GM06990 (cell line): ENCODE results near the gene TMEFF2.

Experiments used
- DNase-seq: peaks from one replicate; pipeline ENCODE4 v3.0.0-alpha.2; 2011; ENCODE audit not compliant: insufficient read length; ENCODE audit errors: extremely low read depth
- H3K27me3 ChIP-seq: replicated peaks from 2 replicates; pipeline ENCODE4 v1.6.0; 2011; ENCODE audit warnings: low read length; ENCODE audit not compliant: control insufficient read depth, insufficient read depth
- H3K36me3 ChIP-seq: 2 replicates; pipeline ENCODE4 v1.5.1; 2011; ENCODE audit warnings: low read length; ENCODE audit not compliant: control insufficient read depth, insufficient read depth
- H3K4me3 ChIP-seq: replicated peaks from 2 replicates; pipeline ENCODE4 v1.5.1; 2011; ENCODE audit warnings: low read depth, mild to moderate bottlenecking, control low read depth, low read length
- CTCF ChIP-seq: IDR thresholded peaks from 2 replicates; pipeline ENCODE4 v1.5.1; 2011; ENCODE audit warnings: low read length, control low read depth, mild to moderate bottlenecking, inconsistent platforms; ENCODE audit not compliant: insufficient read depth, poor library complexity, severe bottlenecking

The TMEFF2 gene

GRCh38 chr2:191977754-191978153 is 217.0 kb downstream of the TMEFF2 start:
- DNase-seq, result no peak
- Histone ChIP-seq H3K27me3 (no peaks in the 10 kb centered on the region), H3K4me3 (no peak overlapping the region), H3K36me3 (no peaks in the 10 kb centered on the region)
- no peak for TF ChIP-seq CTCF

- Histone ChIP-seq H3K4me3 (no peak overlapping the region), H3K27me3 (no peaks in the 10 kb centered on the region), H3K36me3 (no peaks in the 10 kb centered on the region)
- no peak for TF ChIP-seq CTCF
- DNase-seq, result no peak
Measured at GRCh38 chr2:191976436-191976835, 218.3 kb downstream of the TMEFF2 start.

- Histone ChIP-seq H3K27me3 (no peaks in the 10 kb centered on the region), H3K36me3 (no peaks in the 10 kb centered on the region), H3K4me3 (no peak overlapping the region)
- no peak for TF ChIP-seq CTCF
- no peak for DNase-seq
Measured at GRCh38 chr2:191974676-191975075, 220.1 kb downstream of the TMEFF2 start.

- no peak for TF ChIP-seq CTCF
- no peak for DNase-seq
- Histone ChIP-seq H3K36me3 (no peaks in the 10 kb centered on the region), H3K27me3 (no peaks in the 10 kb centered on the region), H3K4me3 (no peak overlapping the region)
Measured at GRCh38 chr2:191970867-191971266, 223.9 kb downstream of the TMEFF2 start.

- H3K4me3 ChIP-seq, result no peak overlapping the region
- H3K27me3 ChIP-seq, result no peaks in the 10 kb centered on the region
- H3K36me3 ChIP-seq, result no peaks in the 10 kb centered on the region
- TF ChIP-seq CTCF, result no peak
- DNase-seq, result no peak
Measured at GRCh38 chr2:191968120-191968519, 226.6 kb downstream of the TMEFF2 start.

- no peaks in the 10 kb centered on the region for H3K27me3 ChIP-seq
- no peak overlapping the region for H3K4me3 ChIP-seq
- TF ChIP-seq CTCF, result no peak
- no peak for DNase-seq
- H3K36me3 ChIP-seq, result no peaks in the 10 kb centered on the region
Measured at GRCh38 chr2:191965733-191966132, 229.0 kb downstream of the TMEFF2 start.
